ENCODE results near the gene HAAO.

GRCh38 chr2:42792583-42793333 is at the start of gene HAAO:
- TF ChIP-seq SIN3A (IDR thresholded peaks at IDR 0.05; ENCODE audit: borderline replicate concordance, insufficient read depth, low read depth, low read length), result no peak
- TF ChIP-seq REST (IDR thresholded peaks at IDR 0.05; ENCODE audit: insufficient read depth in 1 of 2, low read depth in 2 of 2, low read length in 1 of 2), result no peak
